Measurements from ENCODE around the gene SUSD3. TPM values are rescaled to one million over a fixed set of nuclear protein-coding genes. Genes with fewer than 3 reads are reported as not detected.
A peak's percentile ranks its signal among the peaks of the same experiment; 100 is the strongest.

SUSD3 gene
- total RNA-seq, 6 experiments from 2014 or later: 6.5 to 51.5 (median 31.2) TPM

DNA sequence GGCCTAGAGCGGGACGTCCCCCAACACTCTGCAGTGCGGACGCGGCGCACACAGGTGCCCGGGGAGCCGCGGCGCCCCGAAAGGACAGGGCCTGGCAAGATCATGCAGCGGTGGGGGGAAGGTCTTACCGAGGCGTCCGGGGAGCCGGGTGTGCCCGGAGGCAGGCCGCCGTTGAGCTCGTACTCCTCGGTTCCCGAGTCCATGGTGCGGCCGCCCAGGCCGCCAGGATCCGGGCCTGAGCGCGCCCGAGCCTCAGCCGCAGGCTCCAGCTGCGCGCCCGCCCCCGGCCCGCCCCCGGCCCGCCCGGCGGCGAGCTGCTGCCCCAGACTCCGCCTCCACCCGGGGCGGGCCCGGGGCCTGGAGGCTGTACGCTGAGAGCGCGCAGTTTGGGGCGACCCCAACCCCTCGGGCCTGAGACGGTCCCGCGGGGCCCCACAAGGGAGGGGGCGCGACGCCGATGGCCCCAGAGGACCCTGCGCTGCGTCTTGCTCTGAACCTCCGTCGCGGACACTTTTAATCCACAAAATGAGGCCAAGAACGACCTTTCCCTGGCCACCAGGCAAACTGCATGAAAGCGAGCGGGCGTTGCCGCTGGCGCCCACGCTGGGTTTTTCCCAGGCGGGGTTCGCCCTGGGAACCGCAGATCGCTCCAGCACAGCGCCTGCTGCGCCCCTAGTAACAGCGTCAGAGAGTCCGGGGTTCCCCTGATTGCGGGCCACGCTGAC lies 75.7 kb downstream of the SUSD3 start, which contains the start of gene NINJ1:
Gene NINJ1, minus strand, starts transcription at position 237 of the 725 bp plus-strand sequence. Its CDS starts 34 bp downstream, at position 203.
- Histone ChIP-seq H3K27ac (peak within 1 kb of the TSS; percentile 92 to 98 (median 98)), H3K27me3 (no peaks in the 10 kb centered on the region), H3K36me3 (no peaks in the 10 kb centered on the region), H3K4me3 (peak within 1 kb of the TSS; percentile 92 to 98 (median 96)), H3K9me3 (no peaks in the 10 kb centered on the region), H3K4me1 (peaks cover 0 to 56% (median 20%) of the 10 kb centered on the region in 4 donors)
- ATAC-seq (peak; percentile 68 to 83 (median 78)), DNase-seq (peak; percentile 80 to 86 (median 82))
- TF ChIP-seq POLR2A (IDR thresholded peaks at IDR 0.05): peak; percentile 90
- TF ChIP-seq, protein P1, sequence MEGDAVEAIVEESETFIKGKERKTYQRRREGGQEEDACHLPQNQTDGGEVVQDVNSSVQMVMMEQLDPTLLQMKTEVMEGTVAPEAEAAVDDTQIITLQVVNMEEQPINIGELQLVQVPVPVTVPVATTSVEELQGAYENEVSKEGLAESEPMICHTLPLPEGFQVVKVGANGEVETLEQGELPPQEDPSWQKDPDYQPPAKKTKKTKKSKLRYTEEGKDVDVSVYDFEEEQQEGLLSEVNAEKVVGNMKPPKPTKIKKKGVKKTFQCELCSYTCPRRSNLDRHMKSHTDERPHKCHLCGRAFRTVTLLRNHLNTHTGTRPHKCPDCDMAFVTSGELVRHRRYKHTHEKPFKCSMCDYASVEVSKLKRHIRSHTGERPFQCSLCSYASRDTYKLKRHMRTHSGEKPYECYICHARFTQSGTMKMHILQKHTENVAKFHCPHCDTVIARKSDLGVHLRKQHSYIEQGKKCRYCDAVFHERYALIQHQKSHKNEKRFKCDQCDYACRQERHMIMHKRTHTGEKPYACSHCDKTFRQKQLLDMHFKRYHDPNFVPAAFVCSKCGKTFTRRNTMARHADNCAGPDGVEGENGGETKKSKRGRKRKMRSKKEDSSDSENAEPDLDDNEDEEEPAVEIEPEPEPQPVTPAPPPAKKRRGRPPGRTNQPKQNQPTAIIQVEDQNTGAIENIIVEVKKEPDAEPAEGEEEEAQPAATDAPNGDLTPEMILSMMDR (IDR thresholded peaks at IDR 0.05): peak in 1 of 4 donors; percentile 10
- intact Hi-C loops (cut with DNase I): no loop called here
- no CpG with 5 or more reads among the region's 78 CpGs for WGBS (ENCODE audit: insufficient coverage, low coverage, low lambda C conversion rate, missing lambda C conversion rate)

Other genes with a start within 250 kb of the SUSD3 start
- 1 to 10 TPM; 1.6 to 3.7 (median 2.8) TPM for gene ZNF484, start 180.7 kb upstream of the SUSD3 start, total RNA-seq
- 1 to 10 TPM; 1.7 to 3.1 (median 2.4) TPM for gene FGD3, start 111.2 kb upstream of the SUSD3 start, total RNA-seq
- 10 to 100 TPM in 3 of 6 experiments, 1 to 10 TPM in 3; 6.3 to 31.7 (median 12.1) TPM for gene CARD19, start 37.5 kb downstream of the SUSD3 start, total RNA-seq
- gene NINJ1, start 75.5 kb downstream of the SUSD3 start, total RNA-seq: 100 to 1,000 TPM in 1 of 6 experiments, 10 to 100 TPM in 5; 35.6 to 103 (median 65.1) TPM
- gene WNK2, start 125.4 kb downstream of the SUSD3 start, total RNA-seq: 1 to 10 TPM in 5 of 6 experiments, under 1 TPM in 1; 0.43 to 3.6 (median 1.3) TPM